ENCODE data around the gene LBR.

Gene LBR

GRCh38 chr1:225435487-225435886 lies 7.6 kb upstream of the LBR start:
- TF ChIP-seq FOXA1 (IDR thresholded peaks at IDR 0.05) = no peak
- TF ChIP-seq LEF1 (IDR thresholded peaks at IDR 0.05; ENCODE audit: borderline replicate concordance) = no peak
- TF ChIP-seq NFRKB (IDR thresholded peaks at IDR 0.05) = no peak
- TF ChIP-seq ARNT (IDR thresholded peaks at IDR 0.05) = no peak
- no peak for TF ChIP-seq HDGF (IDR thresholded peaks at IDR 0.05; ENCODE audit: borderline replicate concordance)
- no peak for TF ChIP-seq ELF4 (IDR thresholded peaks at IDR 0.05)
- no peak for TF ChIP-seq FOXK2 (IDR thresholded peaks at IDR 0.05)
- TF ChIP-seq ZNF384 (IDR thresholded peaks at IDR 0.05) = no peak
- TF ChIP-seq BHLHE40 (IDR thresholded peaks at IDR 0.05; ENCODE audit: borderline replicate concordance) = no peak
- TF ChIP-seq SUZ12 (IDR thresholded peaks at IDR 0.05) = no peak
- TF ChIP-seq L3MBTL2 (conservative IDR thresholded peaks at IDR 0.05) = no peak
- TF ChIP-seq FOXM1 (IDR thresholded peaks at IDR 0.05; ENCODE audit: borderline replicate concordance) = no peak
- POLR2A ChIA-PET = no interaction called here
- CTCF ChIA-PET = no interaction called here
- DNase-seq (ENCODE audit: extremely low spot score) = no peak

- TF ChIP-seq ZNF384 (IDR thresholded peaks at IDR 0.05) = no peak
- TF ChIP-seq ELF4 (IDR thresholded peaks at IDR 0.05) = no peak
- TF ChIP-seq SP1 (IDR thresholded peaks at IDR 0.05) = no peak
- TF ChIP-seq CTBP1 (IDR thresholded peaks at IDR 0.05; ENCODE audit: borderline replicate concordance) = no peak
- no peak for TF ChIP-seq BHLHE40 (IDR thresholded peaks at IDR 0.05; ENCODE audit: borderline replicate concordance)
- TF ChIP-seq FOXA1 (IDR thresholded peaks at IDR 0.05) = no peak
- TF ChIP-seq TARDBP (IDR thresholded peaks at IDR 0.05) = no peak
- no peak for TF ChIP-seq LEF1 (IDR thresholded peaks at IDR 0.05; ENCODE audit: borderline replicate concordance)
- TF ChIP-seq L3MBTL2 (conservative IDR thresholded peaks at IDR 0.05) = no peak
- TF ChIP-seq NFRKB (IDR thresholded peaks at IDR 0.05) = no peak
- no peak for TF ChIP-seq FOXK2 (IDR thresholded peaks at IDR 0.05)
- no peak for DNase-seq (ENCODE audit: extremely low spot score)
- CTCF ChIA-PET = no interaction called here
- POLR2A ChIA-PET = no interaction called here
Observed at GRCh38 chr1:225435076-225435475, 7.2 kb upstream of the LBR start.

GRCh38 chr1:225434046-225434445 lies 6.2 kb upstream of the LBR start:
- TF ChIP-seq L3MBTL2 (conservative IDR thresholded peaks at IDR 0.05) = no peak
- no peak for TF ChIP-seq CTBP1 (IDR thresholded peaks at IDR 0.05; ENCODE audit: borderline replicate concordance)
- TF ChIP-seq FOXA1 (IDR thresholded peaks at IDR 0.05) = no peak
- no peak for TF ChIP-seq FOXM1 (IDR thresholded peaks at IDR 0.05; ENCODE audit: borderline replicate concordance)
- no peak for TF ChIP-seq LEF1 (IDR thresholded peaks at IDR 0.05; ENCODE audit: borderline replicate concordance)
- no peak for TF ChIP-seq ARNT (IDR thresholded peaks at IDR 0.05)
- TF ChIP-seq PKNOX1 (IDR thresholded peaks at IDR 0.05) = no peak
- no peak for TF ChIP-seq TARDBP (IDR thresholded peaks at IDR 0.05)
- no peak for TF ChIP-seq ZNF384 (IDR thresholded peaks at IDR 0.05)
- TF ChIP-seq ELF4 (IDR thresholded peaks at IDR 0.05) = no peak
- no peak for TF ChIP-seq BHLHE40 (IDR thresholded peaks at IDR 0.05; ENCODE audit: borderline replicate concordance)
- TF ChIP-seq SP1 (IDR thresholded peaks at IDR 0.05) = no peak
- no peak for TF ChIP-seq FOXK2 (IDR thresholded peaks at IDR 0.05)
- TF ChIP-seq HDGF (IDR thresholded peaks at IDR 0.05; ENCODE audit: borderline replicate concordance) = no peak
- TF ChIP-seq SUZ12 (IDR thresholded peaks at IDR 0.05) = no peak
- CTCF ChIA-PET = interaction anchor here (1.1 kb wide), 1 partner anchor 9 kb away, joined by 3 read pairs; no protein-coding TSS in a partner anchor
- no peak for DNase-seq (ENCODE audit: extremely low spot score)
- POLR2A ChIA-PET = no interaction called here

- DNase-seq (ENCODE audit: extremely low spot score) = no peak
- no peak for TF ChIP-seq FOXM1 (IDR thresholded peaks at IDR 0.05; ENCODE audit: borderline replicate concordance)
- no peak for TF ChIP-seq FOXK2 (IDR thresholded peaks at IDR 0.05)
- no peak for TF ChIP-seq HDGF (IDR thresholded peaks at IDR 0.05; ENCODE audit: borderline replicate concordance)
- no peak for TF ChIP-seq L3MBTL2 (conservative IDR thresholded peaks at IDR 0.05)
- TF ChIP-seq ARNT (IDR thresholded peaks at IDR 0.05) = no peak
- no peak for TF ChIP-seq SUZ12 (IDR thresholded peaks at IDR 0.05)
- TF ChIP-seq ELF4 (IDR thresholded peaks at IDR 0.05) = no peak
- no peak for TF ChIP-seq PKNOX1 (IDR thresholded peaks at IDR 0.05)
- ChIA-PET POLR2A (no interaction called here), CTCF (no interaction called here)
Observed at GRCh38 chr1:225431081-225431863, 3.4 kb upstream of the LBR start.

- TF ChIP-seq TARDBP (IDR thresholded peaks at IDR 0.05) = no peak
- TF ChIP-seq BHLHE40 (IDR thresholded peaks at IDR 0.05; ENCODE audit: borderline replicate concordance) = no peak
- no peak for TF ChIP-seq FOXM1 (IDR thresholded peaks at IDR 0.05; ENCODE audit: borderline replicate concordance)
- ChIA-PET POLR2A (no interaction called here), CTCF (no interaction called here)
- no peak for DNase-seq (ENCODE audit: extremely low spot score)
Observed at GRCh38 chr1:225430301-225430700, 2.5 kb upstream of the LBR start.

- ChIA-PET POLR2A (interaction anchor here (0.9 to 1.3 kb wide), 2 partner anchors 19 to 495 kb away, joined by 3 to 4 read pairs; partner anchors contain the start of gene PYCR2), CTCF (interaction anchor here (0.6 to 2.8 kb wide), 2 partner anchors 46 to 110 kb away, joined by 4 to 10 read pairs; no protein-coding TSS in a partner anchor)
- DNase-seq (ENCODE audit: extremely low spot score) = no peak
- TF ChIP-seq ZNF384 (IDR thresholded peaks at IDR 0.05) = peak; percentile 76; the same call in 1 of the 2 replicates
- no peak for TF ChIP-seq ELF4 (IDR thresholded peaks at IDR 0.05)
Observed at GRCh38 chr1:225428881-225429455, 1.1 kb upstream of the LBR start.

Data from HEK293T (cell line).